Activated naive CD8-positive, alpha-beta T cell treated with anti-CD3 and anti-CD28 coated beads, Interleukin-2, amount 10 ng/mL, durations not matched to agents 7 days and 5 days (primary cell): Measurements from ENCODE around the gene AGK. TPM values are rescaled to one million over a fixed set of nuclear protein-coding genes. Genes with fewer than 3 reads are reported as not detected.

ENCODE experiments used
- ATAC-seq: fragments of 150-1000 bp; cut with Tn5 transposase; one replicate; pipeline ENCODE4 v1.10.0; 2021; ENCODE audit warnings: low read depth, moderate library complexity
- POLR2A ChIA-PET: fragments of 350-600 bp; sonication (Branson Sonifier 250); formaldehyde crosslinking; loops from one replicate; lab custom pipeline; 2021; ENCODE audit warnings: antibody characterized with exemption; lab: Charles Lee
- DNase-seq: peaks from one replicate; pipeline ENCODE4 v3.0.0; 2021
- H3K27ac Mint-ChIP-seq: one replicate; pipeline ENCODE4 v1.8.0; 2022; ENCODE audit warnings: mild to moderate bottlenecking, mixed read lengths
- H3K27me3 Mint-ChIP-seq: one replicate; pipeline ENCODE4 v1.8.0; 2022; ENCODE audit warnings: mild to moderate bottlenecking, moderate library complexity, mixed read lengths
- H3K36me3 Mint-ChIP-seq: one replicate; pipeline ENCODE4 v1.8.0; 2021; ENCODE audit warnings: mild to moderate bottlenecking, mixed read lengths
- H3K4me1 Mint-ChIP-seq: one replicate; pipeline ENCODE4 v1.8.0; 2021; ENCODE audit warnings: mixed read lengths
- H3K4me3 Mint-ChIP-seq: one replicate; pipeline ENCODE4 v1.8.0; 2022; ENCODE audit warnings: mild to moderate bottlenecking, moderate library complexity, mixed read lengths
- H3K9me3 Mint-ChIP-seq: one replicate; pipeline ENCODE4 v1.8.0; 2021; ENCODE audit warnings: mixed read lengths
- total RNA-seq, 2 experiments: library from RNA; stranded (reverse); gene quantifications; one replicate each; pipeline ENCODE4 v1.2.3, GENCODE V29; 2021

The AGK gene, protein sequence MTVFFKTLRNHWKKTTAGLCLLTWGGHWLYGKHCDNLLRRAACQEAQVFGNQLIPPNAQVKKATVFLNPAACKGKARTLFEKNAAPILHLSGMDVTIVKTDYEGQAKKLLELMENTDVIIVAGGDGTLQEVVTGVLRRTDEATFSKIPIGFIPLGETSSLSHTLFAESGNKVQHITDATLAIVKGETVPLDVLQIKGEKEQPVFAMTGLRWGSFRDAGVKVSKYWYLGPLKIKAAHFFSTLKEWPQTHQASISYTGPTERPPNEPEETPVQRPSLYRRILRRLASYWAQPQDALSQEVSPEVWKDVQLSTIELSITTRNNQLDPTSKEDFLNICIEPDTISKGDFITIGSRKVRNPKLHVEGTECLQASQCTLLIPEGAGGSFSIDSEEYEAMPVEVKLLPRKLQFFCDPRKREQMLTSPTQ
- total RNA-seq = 10 to 100 TPM; 39.9 to 40.3 TPM

DNA sequence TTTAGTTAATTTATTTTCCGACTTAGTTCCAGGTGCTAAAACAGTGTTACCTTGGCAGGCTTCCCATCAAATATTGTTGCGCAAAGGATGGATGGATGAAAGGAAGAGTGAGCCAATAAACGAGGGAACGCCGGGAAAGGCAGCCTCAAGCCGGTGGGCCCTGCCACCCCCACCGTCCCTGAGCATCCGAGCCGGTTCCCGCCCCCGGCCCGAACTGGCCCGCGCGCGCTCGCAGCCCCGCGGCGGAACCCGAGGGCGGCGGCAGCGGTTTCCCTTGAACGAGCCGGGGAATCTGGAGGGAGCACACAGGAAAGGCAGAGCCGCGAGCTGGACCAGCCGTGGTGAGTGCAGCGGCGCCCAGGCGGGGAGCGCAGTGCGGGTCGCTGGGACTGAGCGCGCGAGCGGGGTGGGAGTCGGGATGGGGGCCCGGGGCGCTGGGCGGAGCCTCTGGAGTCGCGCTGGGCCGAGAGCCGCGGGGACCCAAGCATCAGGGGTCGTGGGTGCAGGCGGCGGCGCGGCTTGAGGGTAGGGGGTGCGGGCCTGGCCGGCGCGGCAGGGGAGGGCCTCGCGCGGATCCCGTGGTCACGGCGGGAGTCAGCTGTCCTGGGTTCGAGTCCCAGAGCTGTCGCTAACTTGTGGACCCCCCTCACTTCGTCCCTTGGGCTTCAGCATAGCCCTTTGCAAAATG, at the start of gene AGK:
TSS of gene AGK (plus strand) at position 317 of the 688 bp plus-strand sequence. CDS start 4,057 bp downstream, outside the sequence.
- Mint-ChIP-seq H3K27ac (peak within 1 kb of the TSS; percentile 88), H3K4me3 (peak within 1 kb of the TSS; percentile 89), H3K4me1 (peaks cover 31% of the 10 kb centered on the region), H3K36me3 (peaks cover 23% of the 10 kb centered on the region), H3K9me3 (no peaks in the 10 kb centered on the region), H3K27me3 (peaks cover 2% of the 10 kb centered on the region)
- POLR2A ChIA-PET = interaction anchor here (1.0 to 2.5 kb wide), 7 partner anchors 10 to 536 kb away, joined by 3 to 11 read pairs (median 4); partner anchors contain the start of genes MRPS33 and SSBP1
- DNase-seq = peak; percentile 88
- ATAC-seq = peak; percentile 96

DNA sequence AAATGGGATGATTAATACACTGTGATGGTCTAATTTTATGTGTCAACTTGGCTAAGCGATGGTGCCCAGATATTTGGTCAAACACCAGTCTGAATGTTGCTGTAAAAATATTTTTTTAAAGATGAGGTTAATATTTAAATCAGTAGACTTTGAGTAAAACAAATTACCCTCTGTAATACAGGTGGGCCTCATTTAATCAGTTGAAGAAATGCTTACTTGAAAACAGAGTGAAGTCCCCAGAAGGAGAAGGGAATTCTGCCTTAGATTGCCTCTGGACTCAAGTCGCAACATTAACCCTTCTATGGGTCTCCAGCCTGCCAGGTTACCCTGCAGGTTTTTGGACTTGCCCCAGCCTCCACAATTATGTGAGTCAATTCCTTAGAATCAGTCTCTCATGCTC, 49.8 kb upstream of the AGK start:
- DNase-seq (no peak), ATAC-seq (no peak)
- POLR2A ChIA-PET = no interaction called here
- Mint-ChIP-seq H3K4me3 (no peak overlapping the region), H3K27me3 (peaks cover 10% of the 10 kb centered on the region), H3K4me1 (no peaks in the 10 kb centered on the region), H3K36me3 (no peaks in the 10 kb centered on the region), H3K27ac (no peak overlapping the region), H3K9me3 (no peaks in the 10 kb centered on the region)

DNA sequence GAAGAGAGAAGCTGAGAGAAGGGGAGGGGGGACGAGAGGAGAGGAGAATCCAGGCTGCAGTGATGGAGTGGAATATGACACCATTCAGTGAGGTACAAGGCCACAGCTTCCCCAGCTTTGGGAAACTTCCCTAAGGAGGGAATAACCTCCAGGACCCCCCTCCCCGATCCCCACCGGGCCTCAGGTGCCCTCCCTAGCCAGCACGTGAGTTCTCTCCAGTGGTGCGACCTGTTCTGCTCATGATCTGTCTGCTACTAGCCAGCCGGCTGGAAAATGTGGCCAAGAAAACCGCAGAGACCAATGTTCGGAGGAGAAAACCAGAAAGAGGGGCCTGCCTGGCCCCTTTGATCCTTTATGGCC, 39.9 kb upstream of the AGK start:
- Mint-ChIP-seq H3K4me3 (peak overlapping the region; percentile 75), H3K4me1 (peaks cover 10% of the 10 kb centered on the region), H3K27ac (no peak overlapping the region), H3K36me3 (peaks cover 4% of the 10 kb centered on the region), H3K9me3 (peaks cover 4% of the 10 kb centered on the region), H3K27me3 (peaks cover 57% of the 10 kb centered on the region)
- no peak for ATAC-seq
- POLR2A ChIA-PET = no interaction called here
- DNase-seq = no peak

DNA sequence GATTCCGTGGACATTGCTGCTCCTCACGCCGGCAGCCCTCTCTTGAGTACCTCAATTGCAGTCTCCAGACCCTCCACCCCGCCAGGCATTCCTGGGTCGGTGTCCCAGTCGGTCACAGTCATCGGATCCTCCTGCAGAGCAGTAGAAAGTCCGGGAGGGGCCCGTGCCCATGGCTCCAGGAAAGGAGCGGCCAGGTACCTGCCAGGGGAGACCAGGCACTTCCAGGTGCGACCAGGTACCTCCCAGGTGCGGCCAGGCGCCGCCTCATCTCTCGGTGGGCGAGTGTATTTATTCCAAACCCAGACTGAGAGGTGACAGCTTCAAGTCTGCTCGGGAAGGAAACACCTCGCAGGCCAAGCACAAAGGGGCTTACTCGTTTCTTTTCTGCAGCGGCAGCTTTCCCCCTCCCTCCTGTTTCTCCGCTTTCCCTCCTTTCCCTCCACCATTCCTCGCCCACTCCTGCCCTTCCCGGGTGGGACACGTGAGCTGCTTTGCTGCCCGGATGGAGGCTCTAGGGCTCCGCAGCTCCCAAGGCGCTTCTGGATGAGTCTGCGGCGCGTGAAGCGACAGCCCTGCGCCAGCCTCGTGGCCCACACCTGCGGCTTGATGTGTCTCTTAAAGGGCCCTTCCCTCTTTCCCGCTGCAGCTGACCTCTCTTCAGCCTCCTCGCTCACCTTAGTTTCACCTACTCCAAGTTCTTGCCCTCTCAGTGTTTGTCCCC, 39.4 kb upstream of the AGK start:
- H3K9me3 Mint-ChIP-seq = peaks cover 4% of the 10 kb centered on the region
- DNase-seq (peak; percentile 26), ATAC-seq (no peak)
- peak overlapping the region; percentile 75 for H3K4me3 Mint-ChIP-seq
- H3K4me1 Mint-ChIP-seq = peaks cover 10% of the 10 kb centered on the region
- no peak overlapping the region for H3K27ac Mint-ChIP-seq
- H3K27me3 Mint-ChIP-seq = peaks cover 59% of the 10 kb centered on the region
- H3K36me3 Mint-ChIP-seq = peaks cover 4% of the 10 kb centered on the region
- POLR2A ChIA-PET = no interaction called here

DNA sequence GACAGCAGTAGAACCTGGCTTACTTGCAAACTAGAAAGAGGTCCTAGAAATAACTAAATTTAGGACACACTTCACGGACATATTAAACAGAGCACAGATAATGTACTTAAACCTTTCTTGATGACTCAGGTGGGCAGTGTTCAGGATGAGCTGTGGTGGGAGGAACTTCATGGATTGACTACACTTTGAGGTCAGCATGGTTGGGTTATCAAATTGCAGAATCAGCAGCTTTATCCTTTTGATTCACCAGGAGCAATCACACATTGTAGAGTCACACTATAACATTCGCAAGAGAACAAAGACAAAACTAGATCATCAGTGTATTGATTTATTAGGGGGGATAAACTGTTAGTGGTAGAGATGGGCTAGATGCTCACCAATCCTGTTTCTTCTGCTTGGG, 38.6 kb upstream of the AGK start:
- peak overlapping the region; percentile 75 for H3K4me3 Mint-ChIP-seq
- peaks cover 4% of the 10 kb centered on the region for H3K36me3 Mint-ChIP-seq
- H3K27me3 Mint-ChIP-seq = peaks cover 59% of the 10 kb centered on the region
- no peak overlapping the region for H3K27ac Mint-ChIP-seq
- DNase-seq (no peak), ATAC-seq (no peak)
- H3K4me1 Mint-ChIP-seq = peaks cover 10% of the 10 kb centered on the region
- POLR2A ChIA-PET = no interaction called here
- peaks cover 4% of the 10 kb centered on the region for H3K9me3 Mint-ChIP-seq

DNA sequence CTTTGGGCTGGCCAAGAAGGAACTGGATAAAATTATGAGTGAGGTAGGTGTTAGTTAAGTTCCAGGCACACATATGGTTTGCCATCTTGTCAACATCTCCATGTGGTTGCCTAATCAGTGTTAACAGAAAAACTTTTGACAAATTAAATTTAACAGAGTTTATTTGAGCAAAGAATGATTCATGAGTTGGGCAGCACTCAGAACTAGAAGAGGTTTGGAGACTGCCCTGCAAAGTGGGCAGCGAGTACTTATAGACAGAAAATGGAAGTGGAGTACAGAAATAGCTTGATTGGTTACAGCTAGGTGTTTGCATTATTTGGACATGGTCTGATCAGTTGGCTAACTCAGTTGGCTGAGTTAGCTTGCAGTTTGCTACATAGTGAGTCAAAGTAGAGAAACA, 37.5 kb upstream of the AGK start:
- POLR2A ChIA-PET = no interaction called here
- DNase-seq (no peak), ATAC-seq (no peak)
- Mint-ChIP-seq H3K4me1 (peaks cover 10% of the 10 kb centered on the region), H3K27ac (no peak overlapping the region), H3K36me3 (peaks cover 4% of the 10 kb centered on the region), H3K9me3 (peaks cover 4% of the 10 kb centered on the region), H3K4me3 (no peak overlapping the region), H3K27me3 (peaks cover 59% of the 10 kb centered on the region)

DNA sequence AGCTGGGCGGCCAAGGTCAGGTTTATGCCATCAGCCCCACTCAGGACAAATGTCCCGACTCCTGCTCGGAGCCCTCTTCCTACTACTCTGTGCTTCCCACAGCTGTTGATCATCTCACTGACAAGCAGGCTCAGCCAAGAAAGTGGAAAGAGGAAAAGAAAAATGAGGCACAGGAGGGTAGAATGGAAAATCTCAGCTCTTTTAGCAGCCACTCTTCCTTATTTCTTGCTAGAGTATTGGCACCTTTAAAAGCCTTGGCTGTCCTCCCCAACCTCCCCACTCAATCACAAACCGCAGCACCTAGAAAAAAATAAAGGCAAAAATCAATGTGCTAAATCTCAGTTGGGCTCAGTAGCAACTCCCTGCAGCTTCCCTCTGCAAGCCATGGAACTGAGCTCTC, 35.3 kb upstream of the AGK start:
- POLR2A ChIA-PET = no interaction called here
- DNase-seq (no peak), ATAC-seq (no peak)
- Mint-ChIP-seq H3K36me3 (peaks cover 4% of the 10 kb centered on the region), H3K4me3 (no peak overlapping the region), H3K27me3 (peaks cover 42% of the 10 kb centered on the region), H3K4me1 (peaks cover 9% of the 10 kb centered on the region), H3K27ac (no peak overlapping the region), H3K9me3 (peaks cover 4% of the 10 kb centered on the region)

DNA sequence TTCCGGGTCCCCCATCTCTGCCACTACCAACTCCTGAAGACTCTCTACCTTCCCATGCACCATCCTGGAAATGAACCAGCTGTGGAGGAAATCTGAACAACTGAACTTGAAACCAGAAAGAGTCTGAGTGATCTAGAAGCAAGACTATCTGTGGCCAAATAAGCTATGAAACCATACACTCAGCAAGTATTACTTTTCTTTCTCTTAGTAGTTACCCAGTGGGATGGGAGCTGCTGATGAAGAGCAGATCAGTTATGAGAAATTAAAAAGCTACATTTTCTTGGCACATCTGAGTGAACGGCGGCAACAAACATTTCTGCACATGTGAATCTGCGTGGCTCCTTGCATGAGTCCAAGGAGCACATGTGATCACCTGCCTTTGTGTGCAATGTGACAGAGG, 31.6 kb upstream of the AGK start:
- H3K36me3 Mint-ChIP-seq = no peaks in the 10 kb centered on the region
- ATAC-seq (no peak), DNase-seq (no peak)
- POLR2A ChIA-PET = no interaction called here
- H3K4me1 Mint-ChIP-seq = no peaks in the 10 kb centered on the region
- no peak overlapping the region for H3K4me3 Mint-ChIP-seq
- H3K27ac Mint-ChIP-seq = no peak overlapping the region
- H3K27me3 Mint-ChIP-seq = peaks cover 11% of the 10 kb centered on the region
- H3K9me3 Mint-ChIP-seq = no peaks in the 10 kb centered on the region

DNA sequence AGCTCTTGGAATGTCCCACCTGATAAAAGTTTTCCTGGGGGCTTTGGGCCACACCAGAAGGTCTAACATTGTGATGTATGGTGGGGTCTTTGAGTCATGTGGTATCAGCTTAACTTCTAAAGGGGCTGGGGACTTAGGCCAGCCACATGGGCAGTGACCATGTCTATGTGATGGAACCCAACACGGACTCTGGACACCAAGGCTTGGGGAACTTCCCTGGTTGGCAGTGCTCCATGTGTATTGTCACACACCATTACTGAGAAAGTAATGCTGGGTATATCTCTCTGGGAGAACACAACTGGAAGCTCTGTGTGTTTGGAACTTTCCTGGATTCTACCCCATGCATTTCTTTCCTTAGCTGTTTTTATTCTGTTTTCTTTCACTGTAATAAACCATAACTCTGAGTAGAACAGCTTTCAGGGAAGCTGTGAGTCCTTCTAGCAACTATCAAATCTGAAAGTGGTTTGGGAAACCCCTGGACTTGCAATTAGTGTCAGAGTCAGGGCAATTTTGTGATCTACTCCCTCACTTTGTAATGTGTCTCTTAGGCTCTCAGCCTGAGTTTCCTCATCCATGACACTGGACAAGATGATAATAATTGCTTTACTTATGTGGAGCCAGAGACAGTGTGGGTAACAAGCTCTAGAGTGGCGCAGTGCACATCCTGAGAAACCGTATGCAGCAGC, 28.4 kb upstream of the AGK start:
- no peaks in the 10 kb centered on the region for H3K36me3 Mint-ChIP-seq
- H3K4me3 Mint-ChIP-seq = no peak overlapping the region
- no peak overlapping the region for H3K27ac Mint-ChIP-seq
- POLR2A ChIA-PET = no interaction called here
- DNase-seq (no peak), ATAC-seq (no peak)
- peaks cover 7% of the 10 kb centered on the region for H3K27me3 Mint-ChIP-seq
- no peaks in the 10 kb centered on the region for H3K4me1 Mint-ChIP-seq
- no peaks in the 10 kb centered on the region for H3K9me3 Mint-ChIP-seq

DNA sequence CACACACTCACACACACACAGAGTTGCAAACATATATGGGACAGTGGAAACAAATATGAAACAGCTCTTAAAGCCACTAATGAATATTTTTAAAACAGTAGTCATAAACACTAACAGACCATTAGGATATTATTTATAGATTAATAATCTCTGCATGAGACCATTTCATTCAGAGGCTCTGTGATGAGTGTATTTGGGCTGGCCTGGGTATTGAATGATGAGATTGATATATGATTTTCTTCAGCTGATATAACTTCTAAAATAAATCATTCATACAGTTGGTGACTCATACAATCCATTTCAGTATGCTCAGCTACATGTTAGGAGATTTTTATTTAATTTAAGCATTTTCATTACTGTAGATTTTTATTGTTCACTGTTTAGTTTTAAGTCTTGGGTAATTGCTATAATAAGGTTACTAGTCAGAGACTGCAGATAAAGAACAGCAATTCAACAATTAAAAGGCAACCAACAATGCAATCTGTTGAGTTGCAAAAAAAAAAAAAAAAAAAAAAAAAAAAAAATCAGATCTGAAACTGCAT, 25.2 kb upstream of the AGK start:
- Mint-ChIP-seq H3K27me3 (peaks cover 13% of the 10 kb centered on the region), H3K36me3 (no peaks in the 10 kb centered on the region), H3K4me1 (no peaks in the 10 kb centered on the region), H3K4me3 (no peak overlapping the region), H3K27ac (no peak overlapping the region), H3K9me3 (no peaks in the 10 kb centered on the region)
- ATAC-seq = no peak
- no peak for DNase-seq
- POLR2A ChIA-PET = interaction anchor here (0.7 kb wide), 1 partner anchor 63 kb away, joined by 4 read pairs; no protein-coding TSS in a partner anchor

DNA sequence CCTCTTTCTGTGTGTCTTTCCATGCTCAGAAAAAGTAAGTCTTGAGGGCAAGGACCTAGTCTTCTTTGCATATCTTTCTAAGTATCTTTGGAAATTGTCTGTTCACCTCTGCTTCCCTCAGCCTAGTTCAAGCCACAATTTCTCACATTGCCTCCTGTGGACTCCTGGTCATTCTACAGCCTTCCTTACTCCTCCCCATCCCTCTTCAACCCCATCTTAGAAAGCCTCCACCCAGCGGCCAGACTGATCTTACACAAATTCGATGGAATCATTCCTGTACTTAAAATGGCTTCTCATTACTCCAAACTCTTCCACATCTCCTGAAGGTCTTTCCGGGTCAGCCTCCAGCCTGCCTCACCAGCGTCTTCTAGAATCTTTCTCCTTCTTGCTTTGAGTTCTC, 24.1 kb upstream of the AGK start:
- Mint-ChIP-seq H3K27ac (no peak overlapping the region), H3K4me3 (no peak overlapping the region), H3K27me3 (peaks cover 13% of the 10 kb centered on the region), H3K9me3 (no peaks in the 10 kb centered on the region), H3K36me3 (no peaks in the 10 kb centered on the region), H3K4me1 (no peaks in the 10 kb centered on the region)
- POLR2A ChIA-PET = no interaction called here
- no peak for DNase-seq
- no peak for ATAC-seq

DNA sequence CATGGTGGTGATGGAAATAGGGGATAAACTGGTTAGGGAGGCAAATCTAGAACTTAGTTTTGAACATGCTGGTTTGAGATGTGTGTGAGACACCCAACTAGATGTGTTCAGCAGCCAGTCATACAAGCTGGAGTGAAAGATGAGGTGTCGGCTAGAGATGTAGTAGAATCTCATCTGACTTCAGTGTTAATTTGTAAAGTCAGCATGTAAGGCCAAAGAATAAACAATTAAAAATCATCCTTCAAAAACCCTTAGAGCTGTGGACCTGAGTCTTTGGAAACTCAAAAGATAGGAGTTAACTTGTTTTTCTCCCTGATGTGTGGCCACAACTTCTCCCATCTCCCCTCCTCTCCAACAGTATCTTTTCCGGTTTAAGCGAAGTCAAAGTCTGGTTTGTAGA, 22.8 kb upstream of the AGK start:
- no peaks in the 10 kb centered on the region for H3K9me3 Mint-ChIP-seq
- peaks cover 13% of the 10 kb centered on the region for H3K27me3 Mint-ChIP-seq
- peaks cover 2% of the 10 kb centered on the region for H3K4me1 Mint-ChIP-seq
- DNase-seq = no peak
- no peak overlapping the region for H3K27ac Mint-ChIP-seq
- POLR2A ChIA-PET = no interaction called here
- ATAC-seq = no peak
- H3K36me3 Mint-ChIP-seq = no peaks in the 10 kb centered on the region
- H3K4me3 Mint-ChIP-seq = no peak overlapping the region
